Retinal pigment epithelial cell (primary cell): Measurements from ENCODE around the gene PDE3A.

Source experiments
- DNase-seq: peaks from one replicate; pipeline ENCODE4 v3.0.0-alpha.2; 2010; ENCODE audit warnings: low read depth
- H3K4me3 ChIP-seq: 2 replicates; pipeline ENCODE4 v1.5.1; 2011; ENCODE audit warnings: mild to moderate bottlenecking, low read length, control low read depth, moderate library complexity
- CTCF ChIP-seq: conservative IDR thresholded peaks from 2 replicates; pipeline ENCODE4 v1.5.1; 2011; ENCODE audit warnings: low read depth, low read length, control low read depth, inconsistent platforms

Gene PDE3A

DNA sequence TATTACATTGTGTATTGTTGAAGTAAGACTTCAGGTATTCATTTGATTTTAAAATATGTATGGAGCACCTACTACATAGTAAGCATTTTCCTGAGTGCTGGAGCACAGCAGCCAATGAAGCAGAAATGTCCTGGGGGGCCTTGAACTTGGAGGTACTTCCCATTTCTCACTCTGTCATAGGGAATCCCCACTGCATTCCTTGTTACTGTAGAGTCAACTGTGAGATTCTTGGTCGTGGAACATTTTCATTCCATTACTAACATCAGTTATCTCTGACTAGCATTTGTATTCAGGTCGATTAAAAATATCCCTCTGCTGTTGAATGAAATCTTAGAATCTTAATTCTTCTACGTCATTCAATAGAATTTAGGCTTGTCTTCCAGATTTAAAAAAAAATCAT lies 66.7 kb downstream of the PDE3A start:
- DNase-seq = no peak
- no peak for TF ChIP-seq CTCF
- no peak overlapping the region for H3K4me3 ChIP-seq

GRCh38 chr12:20436316-20436715 lies 68.0 kb downstream of the PDE3A start:
- no peak for DNase-seq
- no peak for TF ChIP-seq CTCF
- H3K4me3 ChIP-seq = no peak overlapping the region

DNA sequence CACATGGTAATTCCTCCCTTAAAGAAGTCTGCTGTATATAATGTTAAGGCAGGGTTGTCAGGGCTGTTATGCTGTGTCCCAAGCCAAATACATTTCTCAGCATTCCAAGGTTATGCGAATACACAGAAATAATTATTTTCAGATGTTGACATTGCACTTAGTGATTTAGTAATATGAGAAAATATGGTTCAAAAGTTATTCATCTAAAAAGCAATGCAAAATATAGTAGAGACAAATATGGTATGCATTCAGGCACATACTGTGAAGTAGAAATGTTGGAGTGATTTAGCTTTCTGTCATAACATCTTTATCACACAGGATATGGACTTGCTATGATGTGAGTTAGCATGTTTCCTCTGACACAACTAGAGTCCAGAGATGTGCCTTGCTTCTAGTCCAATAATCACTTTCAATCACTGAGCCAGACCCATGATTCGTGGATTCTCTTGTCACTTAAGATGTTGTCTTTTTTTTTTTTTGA lies 70.0 kb downstream of the PDE3A start:
- no peak for DNase-seq

DNA sequence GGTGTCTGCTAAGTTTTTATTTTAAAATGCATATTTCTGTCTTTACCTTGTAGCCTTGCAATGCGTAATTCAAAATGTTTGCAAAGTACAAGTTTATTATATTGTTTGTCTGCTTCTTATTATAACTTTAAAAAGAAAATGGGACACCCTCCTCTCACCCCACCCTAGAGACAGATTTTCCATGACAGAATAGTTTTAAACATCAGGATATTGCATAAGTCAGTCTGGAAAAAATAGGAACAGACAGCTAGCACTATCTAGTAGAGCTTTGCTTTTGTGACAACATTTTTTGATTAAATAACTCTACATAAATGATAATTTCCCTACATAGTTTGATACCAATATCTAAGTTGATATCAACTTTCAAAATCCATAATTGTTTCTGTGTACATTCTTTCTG lies 71.3 kb downstream of the PDE3A start:
- TF ChIP-seq CTCF = no peak
- DNase-seq = no peak

More for the DNA sequence above, 70.0 kb downstream of the PDE3A start:
- no peak for TF ChIP-seq CTCF
- no peak overlapping the region for H3K4me3 ChIP-seq

GRCh38 chr12:20440408-20440807 lies 72.1 kb downstream of the PDE3A start:
- no peak for TF ChIP-seq CTCF
- DNase-seq = no peak
- no peak overlapping the region for H3K4me3 ChIP-seq

More for the DNA sequence above, 71.3 kb downstream of the PDE3A start:
- H3K4me3 ChIP-seq = no peak overlapping the region

- H3K4me3 ChIP-seq = no peak overlapping the region
- DNase-seq = no peak
- TF ChIP-seq CTCF = no peak
Measured at GRCh38 chr12:20442322-20442721, 74.0 kb downstream of the PDE3A start.

GRCh38 chr12:20443255-20443654 lies 74.9 kb downstream of the PDE3A start:
- no peak for TF ChIP-seq CTCF
- DNase-seq = no peak
- H3K4me3 ChIP-seq = no peak overlapping the region
